ENCODE data around the gene THOC6.

DNA sequence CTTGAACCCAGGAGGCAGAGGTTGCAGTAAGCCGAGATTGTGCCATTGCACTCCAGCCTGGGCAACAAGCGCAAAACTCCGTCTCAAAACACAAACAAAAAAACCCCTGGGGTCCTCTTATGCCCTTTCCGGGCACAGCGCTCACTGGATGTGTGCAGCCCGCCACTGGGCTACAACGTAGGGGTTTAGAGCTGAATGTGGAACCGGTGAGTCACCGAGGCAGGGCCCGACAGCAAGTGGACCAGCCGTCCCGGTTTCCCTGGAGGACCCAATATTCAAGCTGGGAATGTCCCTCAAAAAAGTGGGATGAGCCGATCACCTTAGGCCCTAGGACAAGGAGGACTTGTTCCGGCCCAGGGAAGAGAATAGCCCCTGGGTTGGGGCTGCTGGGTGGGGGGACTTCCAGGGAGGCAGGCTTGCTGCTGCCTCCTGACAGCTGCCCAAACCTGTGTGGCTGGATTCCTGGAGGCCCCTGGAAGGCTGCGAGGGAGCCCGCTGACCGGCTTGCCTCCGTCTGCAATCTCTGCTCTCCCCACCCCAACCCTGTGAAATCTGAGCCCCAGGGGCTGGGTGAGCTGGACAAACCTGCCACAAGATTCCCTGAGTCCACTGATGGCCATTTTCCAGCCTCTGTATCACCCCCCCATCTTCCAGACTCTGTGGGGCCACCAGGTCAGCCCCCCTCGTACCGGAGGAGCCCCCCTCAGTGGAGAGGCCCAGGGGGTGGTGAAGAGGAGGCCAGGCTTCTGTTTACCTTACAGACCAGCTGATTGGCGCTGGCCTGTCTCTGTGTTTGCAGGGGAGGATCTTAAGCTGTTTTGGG lies 14.1 kb upstream of the THOC6 start:
- no peak for TF ChIP-seq POLR2AphosphoS5 (IDR thresholded peaks at IDR 0.05; ENCODE audit: low read depth, low read length)
- TF ChIP-seq TAF1 (IDR thresholded peaks at IDR 0.05; ENCODE audit: low read depth, low read length), result no peak

Measured in GM12891 (cell line).